ENCODE data around the gene RGS4. TPM values are rescaled to one million over a fixed set of nuclear protein-coding genes. Genes with fewer than 3 reads are reported as not detected.

Gene RGS4
- total and polyA plus RNA-seq, 4 donors, result 0.43 to 6.4 (median 1.2) TPM

- H3K36me3 ChIP-seq (ENCODE audit: control insufficient read depth in 4 of 4, insufficient read depth in 4 of 4, low read length in 4 of 4), result no peaks in the 10 kb centered on the region
- TF ChIP-seq CTCF (IDR thresholded peaks at IDR 0.05; ENCODE audit: control extremely low read depth, extremely low read depth), result no peak
- H3K9ac ChIP-seq (ENCODE audit: insufficient read depth in 1 of 2, low read length in 2 of 2), result no peak overlapping the region
- DNase-seq (no peak), ATAC-seq (ENCODE audit: insufficient read depth, low FRiP score) (no peak)
- H3K27ac ChIP-seq (ENCODE audit: low read depth in 1 of 2, low read length in 1 of 2), result no peak overlapping the region
- 78 to 87% methylated on average over 2 of the region's 2 CpGs for WGBS, 2 donors
- no peaks in the 10 kb centered on the region for H3K27me3 ChIP-seq (ENCODE audit: control insufficient read depth in 3 of 3, insufficient read depth in 3 of 3, low read length in 2 of 3)
- H3K4me3 ChIP-seq, result no peak overlapping the region
- H3K4me1 ChIP-seq (ENCODE audit: control insufficient read depth in 5 of 5, insufficient read depth in 5 of 5, low read length in 5 of 5), result no peaks in the 10 kb centered on the region
- H3K9me3 ChIP-seq (ENCODE audit: control insufficient read depth in 4 of 4, insufficient read depth in 3 of 4, low read length in 3 of 4), result peaks cover 0 to 3% (median 0%) of the 10 kb centered on the region in 4 donors
Observed at GRCh38 chr1:163106364-163106987, 37.3 kb downstream of the RGS4 start.

DNA sequence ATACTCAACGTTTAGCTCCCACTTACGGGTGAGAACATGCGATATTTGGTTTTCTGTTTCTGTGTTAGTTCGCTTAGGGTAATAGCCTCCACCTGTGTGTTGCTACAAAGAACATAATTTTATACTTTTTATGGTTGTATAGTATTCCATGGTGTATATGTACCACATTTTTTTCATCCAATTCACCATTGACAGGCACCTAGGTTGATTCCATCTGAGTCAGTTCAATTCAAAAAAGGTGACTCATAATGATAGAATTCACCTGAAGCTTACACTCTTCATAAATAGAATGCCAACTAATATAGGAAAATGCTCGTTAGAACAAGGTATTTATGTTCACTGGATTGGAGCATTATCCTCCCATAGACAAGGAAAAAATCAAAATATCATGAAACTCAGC, 38.5 kb downstream of the RGS4 start:
- no peaks in the 10 kb centered on the region for H3K4me1 ChIP-seq (ENCODE audit: control insufficient read depth in 5 of 5, insufficient read depth in 5 of 5, low read length in 5 of 5)
- no peaks in the 10 kb centered on the region for H3K27me3 ChIP-seq (ENCODE audit: control insufficient read depth in 3 of 3, insufficient read depth in 3 of 3, low read length in 2 of 3)
- peaks cover 0 to 3% (median 0%) of the 10 kb centered on the region in 4 donors for H3K9me3 ChIP-seq (ENCODE audit: control insufficient read depth in 4 of 4, insufficient read depth in 3 of 4, low read length in 3 of 4)
- ATAC-seq (ENCODE audit: insufficient read depth, low FRiP score), result no peak
- no peak for TF ChIP-seq CTCF (IDR thresholded peaks at IDR 0.05; ENCODE audit: control extremely low read depth, extremely low read depth)
- 93 to 94% methylated on average over 5 of the region's 5 CpGs for WGBS, 2 donors
- no peak for DNase-seq
- no peaks in the 10 kb centered on the region for H3K36me3 ChIP-seq (ENCODE audit: control insufficient read depth in 4 of 4, insufficient read depth in 4 of 4, low read length in 4 of 4)
- no peak overlapping the region for H3K27ac ChIP-seq (ENCODE audit: low read depth in 1 of 2, low read length in 1 of 2)
- no peak overlapping the region for H3K4me3 ChIP-seq
- no peak overlapping the region for H3K9ac ChIP-seq (ENCODE audit: insufficient read depth in 1 of 2, low read length in 2 of 2)

GRCh38 chr1:163115887-163116286, 46.7 kb downstream of the RGS4 start:
- Histone ChIP-seq H3K4me1 (ENCODE audit: control insufficient read depth in 5 of 5, insufficient read depth in 5 of 5, low read length in 5 of 5) (no peaks in the 10 kb centered on the region), H3K4me3 (no peak overlapping the region), H3K36me3 (ENCODE audit: control insufficient read depth in 4 of 4, insufficient read depth in 4 of 4, low read length in 4 of 4) (no peaks in the 10 kb centered on the region), H3K27me3 (ENCODE audit: control insufficient read depth in 3 of 3, insufficient read depth in 3 of 3, low read length in 2 of 3) (no peaks in the 10 kb centered on the region), H3K9me3 (ENCODE audit: control insufficient read depth in 4 of 4, insufficient read depth in 3 of 4, low read length in 3 of 4) (no peaks in the 10 kb centered on the region), H3K9ac (ENCODE audit: insufficient read depth in 1 of 2, low read length in 2 of 2) (no peak overlapping the region), H3K27ac (ENCODE audit: low read depth in 1 of 2, low read length in 1 of 2) (no peak overlapping the region)
- no peak for TF ChIP-seq CTCF (IDR thresholded peaks at IDR 0.05; ENCODE audit: control extremely low read depth, extremely low read depth)
- DNase-seq (no peak), ATAC-seq (ENCODE audit: insufficient read depth, low FRiP score) (no peak)
- 86 to 87% methylated on average over 1 of the region's 1 CpG for WGBS, 2 donors

- Histone ChIP-seq H3K4me1 (ENCODE audit: control insufficient read depth in 5 of 5, insufficient read depth in 5 of 5, low read length in 5 of 5) (no peaks in the 10 kb centered on the region), H3K9me3 (ENCODE audit: control insufficient read depth in 4 of 4, insufficient read depth in 3 of 4, low read length in 3 of 4) (no peaks in the 10 kb centered on the region), H3K36me3 (ENCODE audit: control insufficient read depth in 4 of 4, insufficient read depth in 4 of 4, low read length in 4 of 4) (no peaks in the 10 kb centered on the region), H3K9ac (ENCODE audit: insufficient read depth in 1 of 2, low read length in 2 of 2) (no peak overlapping the region), H3K4me3 (no peak overlapping the region), H3K27me3 (ENCODE audit: control insufficient read depth in 3 of 3, insufficient read depth in 3 of 3, low read length in 2 of 3) (no peaks in the 10 kb centered on the region), H3K27ac (ENCODE audit: low read depth in 1 of 2, low read length in 1 of 2) (no peak overlapping the region)
- ATAC-seq (ENCODE audit: insufficient read depth, low FRiP score), result no peak
- TF ChIP-seq CTCF (IDR thresholded peaks at IDR 0.05; ENCODE audit: control extremely low read depth, extremely low read depth), result no peak
- DNase-seq, result no peak
Observed at GRCh38 chr1:163119707-163120106, 50.5 kb downstream of the RGS4 start.

Measured in lung (tissue), 12 donors.